Transverse colon (tissue), 4 donors: ENCODE results near the gene GNAI1. TPM values are rescaled to one million over a fixed set of nuclear protein-coding genes. Genes with fewer than 3 reads are reported as not detected.

Experiments used
- DNase-seq: peaks from one replicate; pipeline ENCODE4 v3.0.0-alpha.2; 2019
- H3K27ac ChIP-seq, 4 donors: fragments of 200-600 bp; sonication (generic); 2 replicates each; pipeline ENCODE4 v1.5.1; 2016 to 2018; ENCODE audit warnings: inconsistent platforms in 4 of 4
- H3K27me3 ChIP-seq: fragments of 200-600 bp; sonication (generic); 2 replicates; pipeline ENCODE4 v1.5.1; 2017; ENCODE audit warnings: inconsistent platforms
- H3K36me3 ChIP-seq, 4 donors: fragments of 200-600 bp; sonication (generic); 2 replicates each; pipeline ENCODE4 v1.5.1; 2017 to 2019; ENCODE audit warnings: inconsistent platforms in 4 of 4
- H3K4me1 ChIP-seq, 4 donors: fragments of 200-600 bp; sonication (generic); 2 replicates each; pipeline ENCODE4 v1.5.1; 2017 to 2020; ENCODE audit warnings: inconsistent platforms in 4 of 4
- H3K4me3 ChIP-seq, 4 donors: fragments of 200-600 bp; sonication (generic); 1 replicate in 1 of 4; 2 replicates in 3 of 4; pipeline versions ENCODE4 v1.5.1 to v1.6.1; 2017 to 2019; ENCODE audit warnings: inconsistent platforms in 4 of 4
- H3K9me3 ChIP-seq, 2 donors: fragments of 200-600 bp; sonication (generic); 2 replicates each; pipeline ENCODE4 v1.5.1; 2017 to 2019; ENCODE audit warnings: inconsistent platforms in 2 of 2
- CTCF ChIP-seq, 5 experiments: fragments of 200-600 bp in 3 of 5; fragments of 450-650 bp in 2 of 5; sonication (generic) in 3 of 5; IDR thresholded peaks; 1 replicate in 2 of 5; 2 replicates in 3 of 5; pipeline ENCODE4 v1.5.1; 2016 to 2017; ENCODE audit warnings: antibody characterized with exemption in 5 of 5, inconsistent platforms in 3 of 5, mild to moderate bottlenecking in 2 of 5, moderate library complexity in 1 of 5
- EP300 ChIP-seq: sonication (generic); formaldehyde crosslinking; IDR thresholded peaks from one replicate; pipeline ENCODE4 v1.6.1; 2017; ENCODE audit warnings: antibody characterized with exemption, low read depth
- POLR2A ChIP-seq: fragments of 450-650 bp; IDR thresholded peaks from one replicate; pipeline ENCODE4 v1.6.1; 2016; ENCODE audit warnings: antibody characterized with exemption, mild to moderate bottlenecking, moderate library complexity
- POLR2AphosphoS5 ChIP-seq, 3 donors: sonication (generic); formaldehyde crosslinking; IDR thresholded peaks; one replicate each; pipeline ENCODE4 v1.6.1; 2016; ENCODE audit warnings: antibody characterized with exemption in 3 of 3
- WGBS, 2 donors: methylation state at CpG; one replicate each; pipeline ENCODE4 v1.1.5; 2018; ENCODE audit warnings: low coverage in 1 of 2; 5-methylcytosine and 5-hydroxymethylcytosine counted together
- in situ Hi-C, 4 donors: fragments of 200-750 bp; cut with MboI; loops; one replicate each; pipeline versions ENCODE4 v1.15.0 to v1.15.1; 2017; ENCODE audit warnings: low sequenced_read_pairs in 3 of 4, low pct_ligation_motif_present in 1 of 4, low pct_unique_long_range_greater_than_20kb in 1 of 4
- intact Hi-C: fragments of 100-400 bp; cut with DNase I; formaldehyde crosslinking; loops from one replicate; pipeline ENCODE4 v1.15.1; 2023; ENCODE audit warnings: low total_unique reads
- total RNA-seq, 4 donors: library from RNA; depleted of rRNA; stranded (reverse); fragments of >200 nt; gene quantifications; one replicate each; pipeline ENCODE4 v1.1.0, GENCODE V29; 2016

GNAI1 gene
- total RNA-seq, 4 donors from 2014 or later = 3.0 to 46.0 (median 37.4) TPM

- intact Hi-C loops = no loop called here
- Histone ChIP-seq H3K27me3 (no peaks in the 10 kb centered on the region), H3K36me3 (no peaks in the 10 kb centered on the region), H3K9me3 (no peaks in the 10 kb centered on the region), H3K4me1 (no peaks in the 10 kb centered on the region), H3K4me3 (no peak overlapping the region), H3K27ac (no peak overlapping the region)
- TF ChIP-seq POLR2AphosphoS5 (IDR thresholded peaks at IDR 0.05) (no peak), POLR2A (no peak), CTCF (IDR thresholded peaks at IDR 0.05) (no peak), EP300 (no peak)
- WGBS, 2 donors = 77% methylated on average over 3 of the region's 3 CpGs; no CpG with 5 or more reads in 1 of the 2 donors
- peak; percentile 7 for DNase-seq
- in situ Hi-C loops = no loop called here
Measured at GRCh38 chr7:80247144-80247543, 112.5 kb downstream of the GNAI1 start.

GRCh38 chr7:80247891-80248290 is 113.3 kb downstream of the GNAI1 start:
- Histone ChIP-seq H3K4me3 (no peak overlapping the region), H3K27ac (no peak overlapping the region), H3K9me3 (no peaks in the 10 kb centered on the region), H3K27me3 (no peaks in the 10 kb centered on the region), H3K36me3 (no peaks in the 10 kb centered on the region), H3K4me1 (no peaks in the 10 kb centered on the region)
- no peak for DNase-seq
- TF ChIP-seq POLR2AphosphoS5 (IDR thresholded peaks at IDR 0.05) = no peak
- 89% methylated on average over 4 of the region's 4 CpGs; no CpG with 5 or more reads in 1 of the 2 donors for WGBS, 2 donors
- in situ Hi-C loops = no loop called here
- intact Hi-C loops = no loop called here

- Histone ChIP-seq H3K9me3 (no peaks in the 10 kb centered on the region), H3K4me1 (no peaks in the 10 kb centered on the region), H3K27me3 (no peaks in the 10 kb centered on the region), H3K4me3 (no peak overlapping the region), H3K27ac (no peak overlapping the region), H3K36me3 (no peaks in the 10 kb centered on the region)
- intact Hi-C loops = no loop called here
- DNase-seq = no peak
- in situ Hi-C loops = no loop called here
- TF ChIP-seq CTCF (IDR thresholded peaks at IDR 0.05) (no peak), EP300 (no peak), POLR2A (no peak), POLR2AphosphoS5 (IDR thresholded peaks at IDR 0.05) (no peak)
Measured at GRCh38 chr7:80249184-80249583, 114.6 kb downstream of the GNAI1 start.

- no peak for DNase-seq
- no peaks in the 10 kb centered on the region for H3K36me3 ChIP-seq
- no peak overlapping the region for H3K27ac ChIP-seq
- no peaks in the 10 kb centered on the region for H3K9me3 ChIP-seq
- no peaks in the 10 kb centered on the region for H3K27me3 ChIP-seq
- WGBS, 2 donors = 62 to 80% methylated on average over 1 to 2 of the region's 2 CpGs
- H3K4me1 ChIP-seq = no peaks in the 10 kb centered on the region
- H3K4me3 ChIP-seq = no peak overlapping the region
- TF ChIP-seq POLR2A (no peak), POLR2AphosphoS5 (IDR thresholded peaks at IDR 0.05) (no peak), CTCF (IDR thresholded peaks at IDR 0.05) (no peak), EP300 (no peak)
- intact Hi-C loops (no loop called here), in situ Hi-C loops (no loop called here)
Measured at GRCh38 chr7:80249619-80250295, 115.1 kb downstream of the GNAI1 start.

- Histone ChIP-seq H3K4me3 (no peak overlapping the region), H3K4me1 (no peaks in the 10 kb centered on the region), H3K36me3 (no peaks in the 10 kb centered on the region), H3K27me3 (no peaks in the 10 kb centered on the region), H3K27ac (no peak overlapping the region), H3K9me3 (no peaks in the 10 kb centered on the region)
- no peak for DNase-seq
- TF ChIP-seq EP300 (no peak), POLR2AphosphoS5 (IDR thresholded peaks at IDR 0.05) (no peak), CTCF (IDR thresholded peaks at IDR 0.05) (no peak), POLR2A (no peak)
- in situ Hi-C loops (no loop called here), intact Hi-C loops (no loop called here)
- WGBS, 2 donors = 87% methylated on average over 4 of the region's 4 CpGs
Measured at GRCh38 chr7:80253237-80253636, 118.6 kb downstream of the GNAI1 start.
